ENCODE data around the gene IFFO2.

IFFO2 gene

GRCh38 chr1:18997508-18997907 is 41.0 kb upstream of the IFFO2 start:
- no peak for DNase-seq (ENCODE audit: low read depth in 2 of 2)
- no peak for TF ChIP-seq CTCF (IDR thresholded peaks at IDR 0.05; ENCODE audit: low read depth, low read length)
- no peak overlapping the region for H3K4me3 ChIP-seq (replicated peaks in 1 of 2; ENCODE audit: low read depth in 2 of 2, low read length in 2 of 2)

DNA sequence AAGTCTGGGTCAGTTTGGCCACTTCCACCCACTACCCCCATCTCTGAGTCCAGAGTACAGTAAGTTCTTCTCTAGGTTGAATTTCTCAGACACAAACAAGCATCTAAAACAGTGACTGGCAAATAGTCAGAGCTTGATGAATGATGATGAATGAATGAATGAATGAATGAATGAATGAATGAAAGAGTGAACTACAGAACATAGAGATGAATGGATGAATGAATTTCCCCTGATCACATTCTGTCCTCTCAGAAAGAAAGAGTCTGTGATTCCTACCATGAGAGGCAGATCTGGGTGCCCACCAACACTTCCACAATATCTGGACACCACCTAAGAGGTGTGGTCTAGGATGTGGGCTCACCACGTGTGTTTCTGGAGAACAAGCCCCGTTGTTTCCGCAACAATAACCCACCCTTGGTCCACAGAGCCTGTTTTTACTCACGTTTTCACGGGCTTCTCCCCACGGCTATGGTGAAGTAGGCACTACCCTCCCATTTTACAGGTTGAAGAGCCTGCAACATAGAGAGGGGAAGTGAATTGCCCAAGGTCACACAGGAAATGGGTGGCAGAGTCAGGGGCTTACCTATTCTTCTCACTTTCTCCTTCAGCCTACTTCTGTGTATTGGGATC is 40.2 kb upstream of the IFFO2 start:
- DNase-seq (ENCODE audit: low read depth in 2 of 2) = no peak
- no peak for TF ChIP-seq CTCF (IDR thresholded peaks at IDR 0.05; ENCODE audit: low read depth, low read length)
- no peak overlapping the region for H3K4me3 ChIP-seq (replicated peaks in 1 of 2; ENCODE audit: low read depth in 2 of 2, low read length in 2 of 2)

- DNase-seq (ENCODE audit: low read depth in 2 of 2) = no peak
- H3K4me3 ChIP-seq (replicated peaks in 1 of 2; ENCODE audit: low read depth in 2 of 2, low read length in 2 of 2) = no peak overlapping the region
- no peak for TF ChIP-seq CTCF (IDR thresholded peaks at IDR 0.05; ENCODE audit: low read depth, low read length)
These were observed 37.9 kb upstream of the IFFO2 start for GRCh38 chr1:18994381-18994780.

DNA sequence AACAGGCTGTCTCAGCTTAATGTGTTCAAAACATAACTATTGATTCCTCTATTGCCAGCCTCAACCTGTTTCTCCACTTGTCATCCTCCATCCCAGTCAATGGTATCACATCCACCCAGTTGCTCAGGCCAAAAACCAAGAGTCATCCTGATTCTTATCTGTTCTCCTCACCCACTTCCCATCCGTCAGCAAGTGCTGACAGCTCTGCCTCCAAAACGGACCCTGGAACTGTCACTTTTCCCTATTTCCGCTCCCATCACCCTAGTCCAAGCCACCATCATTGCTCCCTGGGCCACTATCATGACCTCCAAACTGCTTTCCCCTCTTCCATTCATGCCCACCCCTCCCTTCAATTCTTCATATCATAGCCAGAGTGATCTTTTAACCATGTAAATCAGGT is 36.2 kb upstream of the IFFO2 start:
- no peak for TF ChIP-seq CTCF (IDR thresholded peaks at IDR 0.05; ENCODE audit: low read depth, low read length)
- DNase-seq (ENCODE audit: low read depth in 2 of 2) = no peak
- no peak overlapping the region for H3K4me3 ChIP-seq (replicated peaks in 1 of 2; ENCODE audit: low read depth in 2 of 2, low read length in 2 of 2)

DNA sequence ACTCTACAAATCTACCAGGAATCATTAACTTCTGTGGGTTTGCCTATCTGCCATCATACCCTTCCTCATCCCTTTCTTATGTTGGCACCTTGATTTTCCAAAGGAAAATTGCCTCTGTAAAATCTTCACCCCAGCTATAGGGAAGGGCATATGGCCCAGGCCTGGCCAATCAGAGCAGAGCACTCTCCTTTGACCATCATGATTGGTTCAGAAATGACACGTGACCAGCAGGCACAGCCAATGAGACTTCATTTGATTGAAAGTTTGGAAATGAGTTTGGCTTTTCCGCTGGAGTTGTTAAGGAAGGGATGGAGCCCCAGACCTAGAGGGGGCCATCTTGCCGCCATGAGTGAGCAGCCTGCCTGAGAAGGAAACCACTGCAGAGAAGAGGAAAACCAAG is 35.1 kb upstream of the IFFO2 start:
- DNase-seq (ENCODE audit: low read depth in 2 of 2) = no peak
- H3K4me3 ChIP-seq (replicated peaks in 1 of 2; ENCODE audit: low read depth in 2 of 2, low read length in 2 of 2) = no peak overlapping the region
- no peak for TF ChIP-seq CTCF (IDR thresholded peaks at IDR 0.05; ENCODE audit: low read depth, low read length)

DNA sequence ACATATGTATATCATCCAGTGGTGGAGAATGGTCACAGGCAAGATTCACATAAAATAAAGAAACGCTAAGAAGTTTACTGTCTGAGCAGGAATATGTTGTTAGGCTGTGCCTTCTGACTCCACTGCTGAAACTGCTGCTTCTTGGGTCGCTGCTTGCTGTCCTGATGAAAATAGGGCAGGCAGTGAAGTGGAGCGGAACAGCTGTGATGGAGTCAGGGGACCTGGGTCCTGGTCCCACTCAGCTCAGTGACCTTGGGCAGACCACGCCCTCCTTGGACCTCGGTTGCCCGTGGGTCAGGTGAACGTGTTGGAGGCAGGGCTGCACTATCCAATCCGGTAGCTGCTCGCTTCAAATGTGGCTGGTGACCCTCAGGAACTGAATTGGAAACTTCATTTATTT is 33.4 kb upstream of the IFFO2 start:
- no peak for DNase-seq (ENCODE audit: low read depth in 2 of 2)
- no peak for TF ChIP-seq CTCF (IDR thresholded peaks at IDR 0.05; ENCODE audit: low read depth, low read length)

DNA sequence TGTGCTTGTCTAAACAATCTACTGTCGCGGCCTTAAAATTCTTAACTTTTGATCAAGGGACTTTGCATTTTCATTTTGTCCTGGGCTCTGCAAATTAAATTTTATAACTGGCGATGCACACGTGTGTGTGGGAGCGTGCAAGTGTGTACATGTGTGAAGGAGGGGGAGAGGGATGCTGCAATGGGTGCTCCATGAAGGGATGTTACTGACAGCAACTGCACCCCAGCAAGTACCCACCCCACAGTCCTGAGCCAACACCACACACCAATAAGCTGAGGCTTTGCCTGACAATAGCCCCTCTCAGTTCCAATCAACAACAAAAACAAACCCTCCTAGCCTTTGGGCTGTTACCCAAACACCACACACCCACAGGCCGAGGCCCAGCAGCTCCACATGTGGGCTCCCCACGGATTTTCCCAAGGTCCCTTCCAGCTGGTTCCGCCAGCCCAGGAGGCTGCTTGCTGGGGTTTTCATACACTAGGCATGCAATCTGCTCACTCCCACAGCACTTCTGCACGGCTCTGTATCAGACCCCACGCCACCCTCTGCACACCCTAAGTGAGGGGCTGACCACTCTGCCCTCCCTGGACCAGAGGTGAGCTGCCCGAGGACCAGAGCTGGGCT is 32.8 kb upstream of the IFFO2 start:
- no peak for TF ChIP-seq CTCF (IDR thresholded peaks at IDR 0.05; ENCODE audit: low read depth, low read length)
- no peak overlapping the region for H3K4me3 ChIP-seq (replicated peaks in 1 of 2; ENCODE audit: low read depth in 2 of 2, low read length in 2 of 2)
- DNase-seq (ENCODE audit: low read depth in 2 of 2) = no peak

More for the DNA sequence above, 33.4 kb upstream of the IFFO2 start:
- no peak overlapping the region for H3K4me3 ChIP-seq (replicated peaks in 1 of 2; ENCODE audit: low read depth in 2 of 2, low read length in 2 of 2)
